ENCODE data around the gene KRT72.

DNA sequence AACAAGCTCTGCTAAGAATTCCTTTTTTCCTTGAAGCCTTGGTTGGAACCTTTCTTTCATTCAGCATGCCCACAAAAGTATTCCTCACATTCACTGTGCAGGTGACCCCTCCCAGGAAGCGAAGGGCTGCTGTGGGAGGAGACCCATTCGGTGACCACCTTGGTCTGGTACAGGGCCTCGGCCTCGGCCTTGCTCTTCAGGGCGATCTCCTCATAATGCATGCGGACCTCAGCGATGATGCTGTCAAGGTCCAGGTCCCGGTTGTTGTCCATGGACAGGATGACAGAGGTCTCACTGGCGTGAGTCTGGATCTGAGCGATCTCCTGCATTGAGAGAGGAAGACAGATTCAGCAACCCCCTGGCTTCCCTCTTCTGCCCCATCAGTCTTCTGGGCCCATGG lies 30.8 kb downstream of the KRT72 start:
- TF ChIP-seq, protein P1, sequence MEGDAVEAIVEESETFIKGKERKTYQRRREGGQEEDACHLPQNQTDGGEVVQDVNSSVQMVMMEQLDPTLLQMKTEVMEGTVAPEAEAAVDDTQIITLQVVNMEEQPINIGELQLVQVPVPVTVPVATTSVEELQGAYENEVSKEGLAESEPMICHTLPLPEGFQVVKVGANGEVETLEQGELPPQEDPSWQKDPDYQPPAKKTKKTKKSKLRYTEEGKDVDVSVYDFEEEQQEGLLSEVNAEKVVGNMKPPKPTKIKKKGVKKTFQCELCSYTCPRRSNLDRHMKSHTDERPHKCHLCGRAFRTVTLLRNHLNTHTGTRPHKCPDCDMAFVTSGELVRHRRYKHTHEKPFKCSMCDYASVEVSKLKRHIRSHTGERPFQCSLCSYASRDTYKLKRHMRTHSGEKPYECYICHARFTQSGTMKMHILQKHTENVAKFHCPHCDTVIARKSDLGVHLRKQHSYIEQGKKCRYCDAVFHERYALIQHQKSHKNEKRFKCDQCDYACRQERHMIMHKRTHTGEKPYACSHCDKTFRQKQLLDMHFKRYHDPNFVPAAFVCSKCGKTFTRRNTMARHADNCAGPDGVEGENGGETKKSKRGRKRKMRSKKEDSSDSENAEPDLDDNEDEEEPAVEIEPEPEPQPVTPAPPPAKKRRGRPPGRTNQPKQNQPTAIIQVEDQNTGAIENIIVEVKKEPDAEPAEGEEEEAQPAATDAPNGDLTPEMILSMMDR (conservative IDR thresholded peaks at IDR 0.05; ENCODE audit: low read depth in 2 of 2): no peak
- TF ChIP-seq CREB1 (CRISPR knock-in tag; IDR thresholded peaks at IDR 0.05; ENCODE audit: low read depth) (no peak), POLR2AphosphoS5 (IDR thresholded peaks at IDR 0.05; ENCODE audit: low read depth) (no peak), JUNB (IDR thresholded peaks at IDR 0.05; ENCODE audit: unreplicated experiment) (no peak), EZH2 (IDR thresholded peaks at IDR 0.05; ENCODE audit: low read depth, unreplicated experiment) (no peak), ZNF331 (CRISPR knock-in tag; IDR thresholded peaks at IDR 0.05; ENCODE audit: low read depth) (no peak), EZH2phosphoT487 (IDR thresholded peaks at IDR 0.05; ENCODE audit: unreplicated experiment) (no peak), ZNF114 (CRISPR knock-in tag; IDR thresholded peaks at IDR 0.05) (no peak), STAT1 (IDR thresholded peaks at IDR 0.05; ENCODE audit: unreplicated experiment) (no peak), NANOG (IDR thresholded peaks at IDR 0.05; ENCODE audit: borderline replicate concordance) (no peak)
- TF ChIP-seq, protein P2, sequence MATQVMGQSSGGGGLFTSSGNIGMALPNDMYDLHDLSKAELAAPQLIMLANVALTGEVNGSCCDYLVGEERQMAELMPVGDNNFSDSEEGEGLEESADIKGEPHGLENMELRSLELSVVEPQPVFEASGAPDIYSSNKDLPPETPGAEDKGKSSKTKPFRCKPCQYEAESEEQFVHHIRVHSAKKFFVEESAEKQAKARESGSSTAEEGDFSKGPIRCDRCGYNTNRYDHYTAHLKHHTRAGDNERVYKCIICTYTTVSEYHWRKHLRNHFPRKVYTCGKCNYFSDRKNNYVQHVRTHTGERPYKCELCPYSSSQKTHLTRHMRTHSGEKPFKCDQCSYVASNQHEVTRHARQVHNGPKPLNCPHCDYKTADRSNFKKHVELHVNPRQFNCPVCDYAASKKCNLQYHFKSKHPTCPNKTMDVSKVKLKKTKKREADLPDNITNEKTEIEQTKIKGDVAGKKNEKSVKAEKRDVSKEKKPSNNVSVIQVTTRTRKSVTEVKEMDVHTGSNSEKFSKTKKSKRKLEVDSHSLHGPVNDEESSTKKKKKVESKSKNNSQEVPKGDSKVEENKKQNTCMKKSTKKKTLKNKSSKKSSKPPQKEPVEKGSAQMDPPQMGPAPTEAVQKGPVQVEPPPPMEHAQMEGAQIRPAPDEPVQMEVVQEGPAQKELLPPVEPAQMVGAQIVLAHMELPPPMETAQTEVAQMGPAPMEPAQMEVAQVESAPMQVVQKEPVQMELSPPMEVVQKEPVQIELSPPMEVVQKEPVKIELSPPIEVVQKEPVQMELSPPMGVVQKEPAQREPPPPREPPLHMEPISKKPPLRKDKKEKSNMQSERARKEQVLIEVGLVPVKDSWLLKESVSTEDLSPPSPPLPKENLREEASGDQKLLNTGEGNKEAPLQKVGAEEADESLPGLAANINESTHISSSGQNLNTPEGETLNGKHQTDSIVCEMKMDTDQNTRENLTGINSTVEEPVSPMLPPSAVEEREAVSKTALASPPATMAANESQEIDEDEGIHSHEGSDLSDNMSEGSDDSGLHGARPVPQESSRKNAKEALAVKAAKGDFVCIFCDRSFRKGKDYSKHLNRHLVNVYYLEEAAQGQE (IDR thresholded peaks at IDR 0.05; ENCODE audit: unreplicated experiment): no peak
- TF ChIP-seq, protein P3, sequence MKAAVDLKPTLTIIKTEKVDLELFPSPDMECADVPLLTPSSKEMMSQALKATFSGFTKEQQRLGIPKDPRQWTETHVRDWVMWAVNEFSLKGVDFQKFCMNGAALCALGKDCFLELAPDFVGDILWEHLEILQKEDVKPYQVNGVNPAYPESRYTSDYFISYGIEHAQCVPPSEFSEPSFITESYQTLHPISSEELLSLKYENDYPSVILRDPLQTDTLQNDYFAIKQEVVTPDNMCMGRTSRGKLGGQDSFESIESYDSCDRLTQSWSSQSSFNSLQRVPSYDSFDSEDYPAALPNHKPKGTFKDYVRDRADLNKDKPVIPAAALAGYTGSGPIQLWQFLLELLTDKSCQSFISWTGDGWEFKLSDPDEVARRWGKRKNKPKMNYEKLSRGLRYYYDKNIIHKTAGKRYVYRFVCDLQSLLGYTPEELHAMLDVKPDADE (IDR thresholded peaks at IDR 0.05): no peak
- TF ChIP-seq, protein P4, sequence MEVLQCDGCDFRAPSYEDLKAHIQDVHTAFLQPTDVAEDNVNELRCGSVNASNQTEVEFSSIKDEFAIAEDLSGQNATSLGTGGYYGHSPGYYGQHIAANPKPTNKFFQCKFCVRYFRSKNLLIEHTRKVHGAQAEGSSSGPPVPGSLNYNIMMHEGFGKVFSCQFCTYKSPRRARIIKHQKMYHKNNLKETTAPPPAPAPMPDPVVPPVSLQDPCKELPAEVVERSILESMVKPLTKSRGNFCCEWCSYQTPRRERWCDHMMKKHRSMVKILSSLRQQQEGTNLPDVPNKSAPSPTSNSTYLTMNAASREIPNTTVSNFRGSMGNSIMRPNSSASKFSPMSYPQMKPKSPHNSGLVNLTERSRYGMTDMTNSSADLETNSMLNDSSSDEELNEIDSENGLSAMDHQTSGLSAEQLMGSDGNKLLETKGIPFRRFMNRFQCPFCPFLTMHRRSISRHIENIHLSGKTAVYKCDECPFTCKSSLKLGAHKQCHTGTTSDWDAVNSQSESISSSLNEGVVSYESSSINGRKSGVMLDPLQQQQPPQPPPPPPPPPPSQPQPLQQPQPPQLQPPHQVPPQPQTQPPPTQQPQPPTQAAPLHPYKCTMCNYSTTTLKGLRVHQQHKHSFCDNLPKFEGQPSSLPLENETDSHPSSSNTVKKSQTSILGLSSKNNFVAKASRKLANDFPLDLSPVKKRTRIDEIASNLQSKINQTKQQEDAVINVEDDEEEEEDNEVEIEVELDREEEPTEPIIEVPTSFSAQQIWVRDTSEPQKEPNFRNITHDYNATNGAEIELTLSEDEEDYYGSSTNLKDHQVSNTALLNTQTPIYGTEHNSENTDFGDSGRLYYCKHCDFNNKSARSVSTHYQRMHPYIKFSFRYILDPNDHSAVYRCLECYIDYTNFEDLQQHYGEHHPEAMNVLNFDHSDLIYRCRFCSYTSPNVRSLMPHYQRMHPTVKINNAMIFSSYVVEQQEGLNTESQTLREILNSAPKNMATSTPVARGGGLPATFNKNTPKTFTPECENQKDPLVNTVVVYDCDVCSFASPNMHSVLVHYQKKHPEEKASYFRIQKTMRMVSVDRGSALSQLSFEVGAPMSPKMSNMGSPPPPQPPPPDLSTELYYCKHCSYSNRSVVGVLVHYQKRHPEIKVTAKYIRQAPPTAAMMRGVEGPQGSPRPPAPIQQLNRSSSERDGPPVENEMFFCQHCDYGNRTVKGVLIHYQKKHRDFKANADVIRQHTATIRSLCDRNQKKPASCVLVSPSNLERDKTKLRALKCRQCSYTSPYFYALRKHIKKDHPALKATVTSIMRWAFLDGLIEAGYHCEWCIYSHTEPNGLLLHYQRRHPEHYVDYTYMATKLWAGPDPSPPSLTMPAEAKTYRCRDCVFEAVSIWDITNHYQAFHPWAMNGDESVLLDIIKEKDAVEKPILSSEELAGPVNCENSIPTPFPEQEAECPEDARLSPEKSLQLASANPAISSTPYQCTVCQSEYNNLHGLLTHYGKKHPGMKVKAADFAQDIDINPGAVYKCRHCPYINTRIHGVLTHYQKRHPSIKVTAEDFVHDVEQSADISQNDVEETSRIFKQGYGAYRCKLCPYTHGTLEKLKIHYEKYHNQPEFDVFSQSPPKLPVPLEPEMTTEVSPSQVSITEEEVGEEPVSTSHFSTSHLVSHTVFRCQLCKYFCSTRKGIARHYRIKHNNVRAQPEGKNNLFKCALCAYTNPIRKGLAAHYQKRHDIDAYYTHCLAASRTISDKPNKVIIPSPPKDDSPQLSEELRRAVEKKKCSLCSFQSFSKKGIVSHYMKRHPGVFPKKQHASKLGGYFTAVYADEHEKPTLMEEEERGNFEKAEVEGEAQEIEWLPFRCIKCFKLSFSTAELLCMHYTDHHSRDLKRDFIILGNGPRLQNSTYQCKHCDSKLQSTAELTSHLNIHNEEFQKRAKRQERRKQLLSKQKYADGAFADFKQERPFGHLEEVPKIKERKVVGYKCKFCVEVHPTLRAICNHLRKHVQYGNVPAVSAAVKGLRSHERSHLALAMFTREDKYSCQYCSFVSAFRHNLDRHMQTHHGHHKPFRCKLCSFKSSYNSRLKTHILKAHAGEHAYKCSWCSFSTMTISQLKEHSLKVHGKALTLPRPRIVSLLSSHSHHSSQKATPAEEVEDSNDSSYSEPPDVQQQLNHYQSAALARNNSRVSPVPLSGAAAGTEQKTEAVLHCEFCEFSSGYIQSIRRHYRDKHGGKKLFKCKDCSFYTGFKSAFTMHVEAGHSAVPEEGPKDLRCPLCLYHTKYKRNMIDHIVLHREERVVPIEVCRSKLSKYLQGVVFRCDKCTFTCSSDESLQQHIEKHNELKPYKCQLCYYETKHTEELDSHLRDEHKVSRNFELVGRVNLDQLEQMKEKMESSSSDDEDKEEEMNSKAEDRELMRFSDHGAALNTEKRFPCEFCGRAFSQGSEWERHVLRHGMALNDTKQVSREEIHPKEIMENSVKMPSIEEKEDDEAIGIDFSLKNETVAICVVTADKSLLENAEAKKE (CRISPR knock-in tag; IDR thresholded peaks at IDR 0.05): no peak

All from GM23338 (cell line).